Measurements from ENCODE around the gene ZNF483. TPM values are rescaled to one million over a fixed set of nuclear protein-coding genes. Genes with fewer than 3 reads are reported as not detected.
A peak's percentile ranks its signal among the peaks of the same experiment; 100 is the strongest.

The ZNF483 gene
- total and polyA plus RNA-seq, 8 donors: 1.1 to 8.0 (median 5.2) TPM

GRCh38 chr9:111586378-111586777 lies 61.4 kb downstream of the ZNF483 start:
- Histone ChIP-seq H3K27ac (no peak overlapping the region), H3K4me1 (no peaks in the 10 kb centered on the region), H3K4me3 (no peak overlapping the region), H3K27me3 (no peaks in the 10 kb centered on the region), H3K9me3 (no peaks in the 10 kb centered on the region), H3K36me3 (peaks cover 0 to 19% (median 15%) of the 10 kb centered on the region in 3 donors)
- TF ChIP-seq CTCF (IDR thresholded peaks at IDR 0.05): no peak
- no peak for DNase-seq
- 92 to 96% methylated on average over 5 of the region's 5 CpGs for WGBS, 2 donors
- ATAC-seq: no peak
- intact Hi-C loops (cut with DNase I): no loop called here
- FAIRE-seq: no peak

GRCh38 chr9:111588846-111589245 lies 63.9 kb downstream of the ZNF483 start:
- FAIRE-seq: no peak
- TF ChIP-seq CTCF (IDR thresholded peaks at IDR 0.05): no peak
- H3K4me1 ChIP-seq: no peaks in the 10 kb centered on the region
- H3K36me3 ChIP-seq: peaks cover 0 to 8% (median 3%) of the 10 kb centered on the region in 3 donors
- WGBS, 2 donors: 83 to 84% methylated on average over 5 of the region's 5 CpGs
- no peaks in the 10 kb centered on the region for H3K9me3 ChIP-seq
- intact Hi-C loops (cut with DNase I): no loop called here
- DNase-seq: no peak
- no peak for ATAC-seq
- H3K4me3 ChIP-seq: no peak overlapping the region
- no peak overlapping the region for H3K27ac ChIP-seq
- no peaks in the 10 kb centered on the region for H3K27me3 ChIP-seq

- ATAC-seq (peak; percentile 47 to 73 (median 64)), DNase-seq (peak; percentile 60 to 77 (median 68)), FAIRE-seq (no peak)
- Histone ChIP-seq H3K9me3 (no peaks in the 10 kb centered on the region), H3K4me3 (peak overlapping the region; percentile 59 to 70 (median 64)), H3K4me1 (peaks cover 0 to 9% (median 0%) of the 10 kb centered on the region in 3 donors), H3K27me3 (no peaks in the 10 kb centered on the region), H3K27ac (peak overlapping the region; percentile 64 to 84 (median 77)), H3K36me3 (peaks cover 0 to 5% (median 0%) of the 10 kb centered on the region in 3 donors)
- 1% methylated on average over 41 of the region's 41 CpGs for WGBS, 2 donors
- peak; percentile 36 to 74 (median 56) for TF ChIP-seq CTCF (IDR thresholded peaks at IDR 0.05)
- intact Hi-C loops (cut with DNase I): loop anchor here in 1 of 3 donors (10.0 kb wide), 1 partner anchor 87 kb away; no protein-coding TSS in a partner anchor
Measured at GRCh38 chr9:111597852-111598732, 73.1 kb downstream of the ZNF483 start.

GRCh38 chr9:111598733-111599091 lies 73.7 kb downstream of the ZNF483 start:
- peaks cover 0 to 5% (median 0%) of the 10 kb centered on the region in 3 donors for H3K36me3 ChIP-seq
- FAIRE-seq (no peak), DNase-seq (peak in 5 of 6 donors; percentile 5 to 56 (median 30)), ATAC-seq (peak; percentile 48 to 70 (median 58))
- intact Hi-C loops (cut with DNase I): loop anchor here in 1 of 3 donors (10.0 kb wide), 1 partner anchor 86 kb away; no protein-coding TSS in a partner anchor
- H3K27me3 ChIP-seq: no peaks in the 10 kb centered on the region
- H3K27ac ChIP-seq: peak overlapping the region; percentile 64 to 84 (median 77)
- no peaks in the 10 kb centered on the region for H3K9me3 ChIP-seq
- TF ChIP-seq CTCF (IDR thresholded peaks at IDR 0.05): no peak
- H3K4me3 ChIP-seq: peak overlapping the region; percentile 59 to 70 (median 64)
- WGBS, 2 donors: 1 to 2% methylated on average over 16 of the region's 16 CpGs
- peaks cover 0 to 9% (median 0%) of the 10 kb centered on the region in 3 donors for H3K4me1 ChIP-seq
